Ishikawa (cell line): Measurements from ENCODE around the gene KLKB1.

Experiments used
- CEBPB ChIP-seq: IDR thresholded peaks from 2 replicates; pipeline ENCODE4 v1.6.1; 2012
- CREB1 ChIP-seq: IDR thresholded peaks from 2 replicates; pipeline ENCODE4 v1.6.1; 2012; ENCODE audit warnings: low read depth
- EGR1 ChIP-seq: IDR thresholded peaks from 2 replicates; pipeline ENCODE4 v1.6.1; 2012
- EP300 ChIP-seq: IDR thresholded peaks from 2 replicates; pipeline ENCODE4 v1.6.1; 2012; ENCODE audit warnings: borderline replicate concordance
- FOXM1 ChIP-seq: IDR thresholded peaks from 2 replicates; pipeline ENCODE4 v1.6.1; 2012; ENCODE audit warnings: low read depth, borderline replicate concordance
- NFIC ChIP-seq: IDR thresholded peaks from 2 replicates; pipeline ENCODE4 v1.6.1; 2012
- RAD21 ChIP-seq: IDR thresholded peaks from 2 replicates; pipeline ENCODE4 v1.6.1; 2012; ENCODE audit warnings: low read depth
- TAF1 ChIP-seq: IDR thresholded peaks from 2 replicates; pipeline ENCODE4 v1.6.1; 2012; ENCODE audit warnings: low read depth, mild to moderate bottlenecking
- TCF12 ChIP-seq: IDR thresholded peaks from 2 replicates; pipeline ENCODE4 v1.6.1; 2012; ENCODE audit warnings: low read depth
- TEAD4 ChIP-seq: IDR thresholded peaks from 2 replicates; pipeline ENCODE4 v1.6.1; 2012
- YY1 ChIP-seq: IDR thresholded peaks from 2 replicates; pipeline ENCODE4 v1.6.1; 2012; ENCODE audit warnings: low read depth
- ZBTB7A ChIP-seq: IDR thresholded peaks from 2 replicates; pipeline ENCODE4 v1.6.1; 2012; ENCODE audit warnings: low read depth
- TF ChIP-seq, protein P1 (sequence below): IDR thresholded peaks from 2 replicates; pipeline ENCODE4 v1.6.1; 2012
- TF ChIP-seq, protein P2 (sequence below): IDR thresholded peaks from 2 replicates; pipeline ENCODE4 v1.6.1; 2012
- TF ChIP-seq, protein P3 (sequence below): IDR thresholded peaks from 2 replicates; pipeline ENCODE4 v1.6.1; 2012; ENCODE audit warnings: low read depth, mild to moderate bottlenecking

The KLKB1 gene

DNA sequence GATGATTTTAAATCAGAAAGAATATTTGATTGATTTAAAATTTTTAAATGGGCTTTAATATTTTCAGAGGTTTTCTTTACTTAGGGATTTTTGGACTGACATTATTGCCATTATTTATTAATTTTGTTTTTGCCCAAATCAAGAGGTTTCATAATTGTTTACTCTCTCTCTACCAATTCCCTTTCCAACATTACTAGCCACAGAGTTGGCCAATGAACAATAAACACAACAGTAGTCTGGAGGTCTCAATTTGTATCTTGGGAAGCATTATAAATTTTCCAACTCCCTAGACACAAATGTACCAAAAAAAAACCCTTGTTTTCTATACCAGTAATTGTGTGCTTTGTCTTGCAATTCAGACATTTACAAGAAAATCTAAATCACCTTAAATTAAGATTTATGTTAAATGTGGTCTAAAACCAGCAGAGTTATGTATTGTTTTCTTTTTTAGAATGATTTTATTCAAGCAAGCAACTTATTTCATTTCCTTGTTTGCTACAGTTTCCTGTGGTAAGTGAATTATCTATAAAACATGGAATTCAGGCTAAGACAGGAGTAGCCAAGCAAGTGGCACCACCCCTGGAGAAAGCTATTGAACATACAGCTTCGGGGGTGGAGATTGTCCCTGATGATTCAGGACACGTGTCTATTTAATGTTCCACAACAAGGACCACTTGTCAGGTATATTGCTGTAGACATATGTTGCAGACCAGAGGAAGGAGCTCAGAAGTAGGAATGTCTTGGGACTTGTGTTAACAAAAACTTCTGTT is 622 bp downstream of the KLKB1 start:
- no peak for TF ChIP-seq ZBTB7A
- TF ChIP-seq, protein P1, sequence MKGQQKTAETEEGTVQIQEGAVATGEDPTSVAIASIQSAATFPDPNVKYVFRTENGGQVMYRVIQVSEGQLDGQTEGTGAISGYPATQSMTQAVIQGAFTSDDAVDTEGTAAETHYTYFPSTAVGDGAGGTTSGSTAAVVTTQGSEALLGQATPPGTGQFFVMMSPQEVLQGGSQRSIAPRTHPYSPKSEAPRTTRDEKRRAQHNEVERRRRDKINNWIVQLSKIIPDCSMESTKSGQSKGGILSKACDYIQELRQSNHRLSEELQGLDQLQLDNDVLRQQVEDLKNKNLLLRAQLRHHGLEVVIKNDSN, result no peak
- TF ChIP-seq CEBPB, result no peak
- no peak for TF ChIP-seq TEAD4
- no peak for TF ChIP-seq NFIC
- TF ChIP-seq EP300, result no peak
- no peak for TF ChIP-seq FOXM1
- TF ChIP-seq, protein P2, sequence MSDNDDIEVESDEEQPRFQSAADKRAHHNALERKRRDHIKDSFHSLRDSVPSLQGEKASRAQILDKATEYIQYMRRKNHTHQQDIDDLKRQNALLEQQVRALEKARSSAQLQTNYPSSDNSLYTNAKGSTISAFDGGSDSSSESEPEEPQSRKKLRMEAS, result no peak
- no peak for TF ChIP-seq YY1
- no peak for TF ChIP-seq TAF1
- TF ChIP-seq EGR1, result no peak
- no peak for TF ChIP-seq RAD21

DNA sequence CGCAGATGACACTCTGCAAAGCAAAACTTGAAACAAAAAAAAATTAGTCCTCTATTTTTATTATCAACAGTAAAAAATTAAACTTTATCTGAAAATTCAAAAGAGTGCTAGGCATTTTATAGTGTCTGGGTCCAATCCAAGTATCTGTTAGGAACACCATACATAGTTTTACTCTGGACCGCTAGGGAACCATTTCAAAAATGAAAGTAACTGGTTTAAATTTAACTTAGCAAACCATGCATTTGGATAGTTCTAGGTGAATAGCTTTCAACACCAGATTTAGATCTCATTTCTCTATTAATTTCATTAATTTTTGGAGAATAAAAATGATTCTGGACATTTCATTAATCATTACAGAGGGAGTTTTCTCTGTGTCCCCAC is 1.2 kb downstream of the KLKB1 start:
- TF ChIP-seq, protein P3, sequence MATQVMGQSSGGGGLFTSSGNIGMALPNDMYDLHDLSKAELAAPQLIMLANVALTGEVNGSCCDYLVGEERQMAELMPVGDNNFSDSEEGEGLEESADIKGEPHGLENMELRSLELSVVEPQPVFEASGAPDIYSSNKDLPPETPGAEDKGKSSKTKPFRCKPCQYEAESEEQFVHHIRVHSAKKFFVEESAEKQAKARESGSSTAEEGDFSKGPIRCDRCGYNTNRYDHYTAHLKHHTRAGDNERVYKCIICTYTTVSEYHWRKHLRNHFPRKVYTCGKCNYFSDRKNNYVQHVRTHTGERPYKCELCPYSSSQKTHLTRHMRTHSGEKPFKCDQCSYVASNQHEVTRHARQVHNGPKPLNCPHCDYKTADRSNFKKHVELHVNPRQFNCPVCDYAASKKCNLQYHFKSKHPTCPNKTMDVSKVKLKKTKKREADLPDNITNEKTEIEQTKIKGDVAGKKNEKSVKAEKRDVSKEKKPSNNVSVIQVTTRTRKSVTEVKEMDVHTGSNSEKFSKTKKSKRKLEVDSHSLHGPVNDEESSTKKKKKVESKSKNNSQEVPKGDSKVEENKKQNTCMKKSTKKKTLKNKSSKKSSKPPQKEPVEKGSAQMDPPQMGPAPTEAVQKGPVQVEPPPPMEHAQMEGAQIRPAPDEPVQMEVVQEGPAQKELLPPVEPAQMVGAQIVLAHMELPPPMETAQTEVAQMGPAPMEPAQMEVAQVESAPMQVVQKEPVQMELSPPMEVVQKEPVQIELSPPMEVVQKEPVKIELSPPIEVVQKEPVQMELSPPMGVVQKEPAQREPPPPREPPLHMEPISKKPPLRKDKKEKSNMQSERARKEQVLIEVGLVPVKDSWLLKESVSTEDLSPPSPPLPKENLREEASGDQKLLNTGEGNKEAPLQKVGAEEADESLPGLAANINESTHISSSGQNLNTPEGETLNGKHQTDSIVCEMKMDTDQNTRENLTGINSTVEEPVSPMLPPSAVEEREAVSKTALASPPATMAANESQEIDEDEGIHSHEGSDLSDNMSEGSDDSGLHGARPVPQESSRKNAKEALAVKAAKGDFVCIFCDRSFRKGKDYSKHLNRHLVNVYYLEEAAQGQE, result no peak
- TF ChIP-seq EP300 (no peak), TCF12 (no peak), FOXM1 (no peak), TAF1 (no peak), ZBTB7A (no peak)

DNA sequence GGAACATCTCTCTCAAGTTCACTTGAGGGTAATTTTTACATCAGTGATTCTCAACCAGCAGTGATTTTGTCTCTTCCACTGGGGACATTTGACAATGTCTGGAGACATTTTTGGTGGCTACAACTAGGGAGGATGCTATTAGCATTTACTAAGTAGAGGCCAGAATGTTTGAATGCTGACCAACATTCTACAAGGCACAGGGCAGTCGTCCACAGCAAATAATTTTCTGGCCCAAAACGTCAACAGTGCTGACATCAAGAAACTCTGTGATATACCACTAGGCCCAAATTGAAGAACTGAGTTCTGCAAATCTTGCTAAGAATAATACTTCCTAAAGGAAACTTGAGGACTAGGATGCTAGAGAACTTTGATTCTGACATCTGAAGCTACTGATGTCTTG is 7.1 kb downstream of the KLKB1 start:
- no peak for TF ChIP-seq YY1
- no peak for TF ChIP-seq EGR1
- TF ChIP-seq, protein P1, result no peak
- TF ChIP-seq CEBPB, result no peak
- TF ChIP-seq TCF12, result no peak
- TF ChIP-seq, protein P3, result no peak
- TF ChIP-seq ZBTB7A, result no peak
- no peak for TF ChIP-seq TEAD4
- no peak for TF ChIP-seq RAD21
- no peak for TF ChIP-seq CREB1
- no peak for TF ChIP-seq EP300
- no peak for TF ChIP-seq TAF1
- no peak for TF ChIP-seq FOXM1
- TF ChIP-seq, protein P2, result no peak
- no peak for TF ChIP-seq NFIC

DNA sequence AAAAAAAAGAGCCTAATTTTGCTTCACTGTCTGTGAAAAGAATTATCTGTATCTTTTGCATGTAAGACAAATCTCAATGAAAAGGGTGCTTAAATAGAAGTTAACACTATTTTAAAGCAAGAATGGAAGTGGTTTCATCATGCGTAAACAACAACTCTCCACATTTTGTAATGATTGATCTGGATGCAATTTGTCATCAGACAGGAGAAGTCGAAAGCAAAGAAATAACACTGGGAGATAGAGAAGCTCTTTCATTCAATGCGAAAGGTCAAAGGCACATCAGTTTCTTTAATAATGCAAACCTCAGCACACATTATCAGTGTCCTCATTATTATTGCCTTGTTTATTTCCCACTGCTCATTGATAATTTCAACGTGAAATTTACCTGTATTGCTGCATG is 8.8 kb downstream of the KLKB1 start:
- no peak for TF ChIP-seq NFIC
- no peak for TF ChIP-seq TAF1
- TF ChIP-seq, protein P2, result no peak
- TF ChIP-seq EGR1, result no peak
- TF ChIP-seq RAD21, result no peak
- TF ChIP-seq ZBTB7A, result no peak

DNA sequence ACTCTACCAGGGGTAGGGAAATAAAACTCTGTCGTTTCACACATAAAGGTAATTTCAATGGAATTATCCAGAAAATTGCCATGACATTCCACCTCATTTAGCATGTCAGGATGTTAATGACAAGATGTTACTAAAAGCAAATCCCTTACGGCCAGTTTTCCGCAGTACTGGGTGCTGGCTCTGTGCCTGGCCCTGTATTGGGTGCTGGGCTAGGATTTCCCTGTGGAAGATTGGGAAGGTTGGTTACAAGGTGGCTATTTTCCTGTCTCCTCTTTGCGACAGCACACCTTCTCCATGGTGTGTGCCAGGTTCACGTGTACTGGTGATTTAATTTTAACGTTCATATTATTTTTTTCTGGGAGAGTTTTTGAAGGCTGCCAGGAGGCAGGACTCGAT is 13.1 kb downstream of the KLKB1 start:
- TF ChIP-seq, protein P3, result no peak
- no peak for TF ChIP-seq EGR1
- TF ChIP-seq TCF12, result no peak
- no peak for TF ChIP-seq ZBTB7A
